ENCODE measurements around the gene CCDC178.

Gene CCDC178

DNA sequence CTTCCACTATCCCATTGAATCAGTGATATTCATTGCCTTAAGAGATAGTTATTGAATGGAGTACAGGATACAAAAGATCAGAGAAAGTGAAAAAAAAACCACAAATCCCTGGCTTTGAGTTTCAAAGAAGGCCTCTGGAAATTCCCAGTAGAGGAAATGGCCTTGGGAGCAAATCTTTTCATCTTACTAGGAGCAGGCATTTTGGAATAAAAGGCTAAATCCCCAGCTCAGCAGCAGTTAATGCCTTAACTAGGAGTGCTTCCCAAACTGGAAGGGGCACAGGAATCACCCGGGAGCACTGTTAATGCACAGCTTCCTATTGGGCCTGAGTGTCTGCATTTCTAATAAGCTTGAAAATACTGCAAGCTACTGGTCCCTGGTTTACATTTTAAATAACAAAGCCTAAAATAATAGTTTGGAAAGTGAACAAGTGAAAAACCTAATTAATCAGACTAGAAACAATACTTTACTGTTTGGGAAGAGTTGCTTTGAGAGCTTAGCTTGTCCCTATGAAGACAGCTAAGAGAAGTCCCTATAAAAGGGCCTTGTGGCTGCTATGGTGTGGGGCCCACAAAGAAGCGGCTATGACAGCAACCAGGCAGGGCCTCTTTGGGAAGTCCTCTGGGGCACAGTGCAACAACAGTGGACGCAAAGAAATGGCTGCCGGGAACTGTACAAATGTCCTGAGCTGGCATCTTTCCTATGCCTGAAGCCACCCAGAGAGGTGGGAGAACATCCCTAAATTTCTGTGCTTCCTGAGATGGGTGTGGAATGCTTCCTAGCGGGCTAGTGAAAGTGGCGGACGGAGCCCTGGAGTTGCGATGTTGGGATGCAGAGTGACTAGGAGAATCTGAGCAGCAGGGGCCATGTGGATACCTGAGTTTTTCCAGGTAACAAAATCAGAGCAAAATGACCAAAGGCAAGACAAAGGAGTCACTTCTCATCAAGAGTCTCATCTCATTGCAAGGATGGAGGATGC lies 550.6 kb downstream of the CCDC178 start:
- no peak for DNase-seq (ENCODE audit: low read depth in 2 of 3, low spot score in 2 of 3)

DNA sequence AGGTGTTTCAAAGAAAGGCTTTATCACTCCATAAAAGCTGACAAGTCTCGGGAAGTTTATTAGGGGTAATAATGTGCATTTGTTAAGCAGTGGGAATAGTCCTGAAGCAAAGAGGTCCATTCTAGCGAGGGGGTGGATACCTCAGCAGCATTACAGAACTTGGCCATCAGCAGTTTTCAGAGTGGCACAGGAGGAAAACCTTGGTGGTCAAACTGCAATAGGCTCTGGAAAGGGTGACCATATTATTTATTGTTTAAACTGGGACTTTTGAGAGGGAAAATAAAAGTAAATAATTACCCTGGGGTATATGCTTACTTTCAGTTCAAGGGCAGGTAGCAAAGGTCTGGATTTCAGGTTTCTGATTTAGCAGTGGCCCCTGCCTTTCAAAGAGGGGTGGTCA lies 552.2 kb downstream of the CCDC178 start:
- no peak for DNase-seq (ENCODE audit: low read depth in 2 of 3, low spot score in 2 of 3)

All from activated CD8-positive, alpha-beta memory T cell treated with anti-CD3 and anti-CD28 coated beads for 48 hours (primary cell).